VCaP (cell line): ENCODE measurements around the gene RPL6.

Experiments
- H3K27ac ChIP-seq: fragments of 450-650 bp; 2 replicates; pipeline ENCODE4 v1.5.1; 2017
- CTCF ChIP-seq: fragments of 450-650 bp; conservative IDR thresholded peaks from 2 replicates; pipeline ENCODE4 v1.5.1; 2017; ENCODE audit warnings: mild to moderate bottlenecking, moderate library complexity

Gene RPL6

GRCh38 chr12:112425582-112426382 lies 16.4 kb upstream of the RPL6 start:
- TF ChIP-seq CTCF = no peak
- no peak overlapping the region for H3K27ac ChIP-seq

GRCh38 chr12:112424126-112424525 lies 14.7 kb upstream of the RPL6 start:
- TF ChIP-seq CTCF = no peak
- no peak overlapping the region for H3K27ac ChIP-seq

- no peak for TF ChIP-seq CTCF
- no peak overlapping the region for H3K27ac ChIP-seq
Measured at GRCh38 chr12:112422531-112422930, 13.1 kb upstream of the RPL6 start.

- no peak overlapping the region for H3K27ac ChIP-seq
- no peak for TF ChIP-seq CTCF
Measured at GRCh38 chr12:112421363-112421762, 12.0 kb upstream of the RPL6 start.

GRCh38 chr12:112420740-112421139 lies 11.3 kb upstream of the RPL6 start:
- no peak for TF ChIP-seq CTCF
- H3K27ac ChIP-seq = no peak overlapping the region

- peak overlapping the region; percentile 91 for H3K27ac ChIP-seq
- peak; percentile 57 for TF ChIP-seq CTCF
Measured at GRCh38 chr12:112419297-112420133, 10.1 kb upstream of the RPL6 start.

GRCh38 chr12:112418608-112419296 lies 9.3 kb upstream of the RPL6 start, which contains the start of gene PTPN11:
Gene PTPN11 (plus strand): TSS chr12:112418947. CDS start chr12:112419112, 165 bp downstream.
- peak; percentile 76 for TF ChIP-seq CTCF
- peak within 1 kb of the TSS; percentile 91 for H3K27ac ChIP-seq
